K562 (cell line): ENCODE measurements around the gene ZNF804A. TPM values are rescaled to one million over a fixed set of nuclear protein-coding genes. Genes with fewer than 3 reads are reported as not detected.

Experiments
- ATAC-seq: fragments of 200-7000 bp; cut with Tn5 transposase; 3 replicates; pipeline ENCODE4 v1.9.1; 2020; ENCODE audit warnings: moderate library complexity
- BruUV-seq: library from RNA; stranded (reverse); fragments of 400-500 nt; replicated peaks from 2 replicates; lab custom pipeline; 2021; lab: Mats Ljungman, UMichigan
- CTCF ChIA-PET: fragments of 300-600 bp; formaldehyde crosslinking; extraction: SDS; loops from one replicate; lab custom pipeline; 2021; ENCODE audit warnings: low intra/inter-chr PET ratio; lab: Yijun Ruan, JAX
- POLR2A ChIA-PET: fragments of 300-600, 350-650 bp; sonication (Branson Sonifier 250); formaldehyde crosslinking; extraction: SDS; loops from one replicate; lab custom pipeline; 2021; ENCODE audit warnings: antibody characterized with exemption, inconsistent platforms; lab: Yijun Ruan, JAX
- DNase-seq, 4 experiments: peaks; one replicate each; pipeline versions ENCODE4 v3.0.0 to v3.0.0-alpha.2; 2011 to 2018; ENCODE audit warnings: low spot score in 3 of 4, mixed read lengths in 3 of 4; ENCODE audit errors: extremely low read depth in 1 of 4
- FAIRE-seq: peaks from 2 replicates; lab custom pipeline; 2011; peaks lifted over from hg19 to GRCh38; lab: Jason Lieb, UNC
- H2AFZ ChIP-seq: 2 replicates; pipeline ENCODE4 v1.6.0; 2011; ENCODE audit warnings: low read depth, low read length, control low read depth, inconsistent platforms
- H3K27ac ChIP-seq: fragments of 200-600 bp; 3 replicates; pipeline ENCODE4 v1.8.0; 2011; ENCODE audit warnings: low read depth, mild to moderate bottlenecking, control low read depth, inconsistent platforms, low read length, moderate library complexity, mixed read lengths; ENCODE audit errors: extremely low read depth
- H3K27me3 ChIP-seq, 2 experiments: fragments of 300-600 bp in 1 of 2; 2 replicates in 1 of 2; 3 replicates in 1 of 2; pipeline versions ENCODE4 v1.6.0 to v1.8.0; 2011; ENCODE audit warnings: inconsistent platforms in 2 of 2, low read length in 2 of 2, mild to moderate bottlenecking in 1 of 2, mixed read lengths in 1 of 2, moderate library complexity in 1 of 2; ENCODE audit not compliant: control insufficient read depth in 2 of 2, insufficient read depth in 2 of 2
- H3K36me3 ChIP-seq: fragments of 300-600 bp; 3 replicates; pipeline ENCODE4 v1.8.0; 2011; ENCODE audit warnings: mild to moderate bottlenecking, low read length, inconsistent platforms; ENCODE audit not compliant: control insufficient read depth, insufficient read depth
- H3K4me1 ChIP-seq, 2 experiments: fragments of 200-600 bp in 1 of 2; replicated peaks in 1 of 2; 2 replicates in 1 of 2; 3 replicates in 1 of 2; pipeline versions ENCODE4 v1.5.1 to v1.8.0; 2011; ENCODE audit warnings: inconsistent platforms in 2 of 2, low read length in 2 of 2, mild to moderate bottlenecking in 1 of 2, mixed read lengths in 1 of 2, moderate library complexity in 1 of 2; ENCODE audit not compliant: control insufficient read depth in 2 of 2, insufficient read depth in 2 of 2
- H3K4me2 ChIP-seq: 2 replicates; pipeline ENCODE4 v1.6.1; 2011; ENCODE audit warnings: low read length, control low read depth, inconsistent platforms, mixed read lengths; ENCODE audit not compliant: insufficient read depth
- H3K4me3 ChIP-seq: fragments of 200-600 bp; sonication (generic), shearing (Covaris generic); 2 replicates; pipeline ENCODE4 v1.5.1; 2016; ENCODE audit warnings: control low read depth, inconsistent platforms
- H3K79me2 ChIP-seq: fragments of 200-600 bp; 3 replicates; pipeline ENCODE4 v1.8.0; 2011; ENCODE audit warnings: low read length, inconsistent platforms; ENCODE audit not compliant: control insufficient read depth, insufficient read depth
- H3K9ac ChIP-seq, 2 experiments: 2 replicates each; pipeline versions ENCODE4 v1.6.0 to v1.6.1; 2011; ENCODE audit warnings: low read depth in 2 of 2, low read length in 2 of 2, control low read depth in 1 of 2, inconsistent platforms in 1 of 2, mild to moderate bottlenecking in 1 of 2, mixed read lengths in 1 of 2; ENCODE audit not compliant: insufficient read depth in 1 of 2
- H3K9me1 ChIP-seq: one replicate; pipeline ENCODE4 v1.6.0; 2011; ENCODE audit warnings: inconsistent platforms, mild to moderate bottlenecking, low read length, moderate library complexity; ENCODE audit not compliant: control insufficient read depth, insufficient read depth
- H3K9me3 ChIP-seq: replicated peaks from 2 replicates; pipeline ENCODE4 v1.5.1; 2011; ENCODE audit warnings: low read depth, low read length, inconsistent platforms; ENCODE audit not compliant: control insufficient read depth, insufficient read depth
- H4K20me1 ChIP-seq: replicated peaks from 2 replicates; pipeline ENCODE4 v1.6.1; 2011; ENCODE audit warnings: low read length, inconsistent platforms, mixed read lengths; ENCODE audit not compliant: control insufficient read depth, insufficient read depth
- ARID2 ChIP-seq: fragments of 450-650 bp; IDR thresholded peaks from 2 replicates; pipeline ENCODE4 v1.6.1; 2017; ENCODE audit warnings: antibody characterized with exemption, mild to moderate bottlenecking
- CSDE1 ChIP-seq, 2 experiments: fragments of 450-650 bp; IDR thresholded peaks; 2 replicates each; pipeline ENCODE4 v1.6.1; 2016; ENCODE audit warnings: mild to moderate bottlenecking in 1 of 2
- ESRRA ChIP-seq: fragments of 450-650 bp; IDR thresholded peaks from 2 replicates; pipeline ENCODE4 v1.6.1; 2014; ENCODE audit warnings: low read depth, mild to moderate bottlenecking, moderate library complexity, borderline replicate concordance
- IRF9 ChIP-seq: fragments of 450-650 bp; IDR thresholded peaks from 2 replicates; pipeline ENCODE4 v1.6.1; 2016; ENCODE audit warnings: missing biosample characterization, missing genetic modification characterization
- KHSRP ChIP-seq: fragments of 450-650 bp; IDR thresholded peaks from 2 replicates; pipeline ENCODE4 v1.6.1; 2017
- PHF20 ChIP-seq: fragments of 450-650 bp; IDR thresholded peaks from 2 replicates; pipeline ENCODE4 v1.6.1; 2018; ENCODE audit not compliant: partially characterized antibody
- POLR2A ChIP-seq: fragments of 450-650 bp; conservative IDR thresholded peaks from 2 replicates; pipeline ENCODE4 v1.6.1; 2016
- RCOR1 ChIP-seq, 2 experiments: IDR thresholded peaks; 2 replicates each; pipeline ENCODE4 v1.6.1; 2012; ENCODE audit warnings: low read depth in 2 of 2, low read length in 2 of 2, borderline replicate concordance in 1 of 2, improper control_type of control experiment in 1 of 2
- TBP ChIP-seq: optimal IDR thresholded peaks from 2 replicates; pipeline ENCODE3; 2011; ENCODE audit warnings: low read depth, low read length, improper control_type of control experiment
- XRCC5 ChIP-seq: fragments of 200-400 bp; formaldehyde crosslinking; IDR thresholded peaks from 2 replicates; pipeline ENCODE4 v1.6.1; 2017; ENCODE audit warnings: low read depth, mild to moderate bottlenecking, low read length
- ZEB2 ChIP-seq: fragments of 450-650 bp; IDR thresholded peaks from 2 replicates; pipeline ENCODE4 v1.6.1; 2016
- ZNF174 ChIP-seq: fragments of 250-450 bp; sonication (Bioruptor Pico); IDR thresholded peaks from 2 replicates; pipeline ENCODE4 v1.4.0; 2020; ENCODE audit warnings: mild to moderate bottlenecking
- ZNF586 ChIP-seq: fragments of 450-650 bp; formaldehyde crosslinking; conservative IDR thresholded peaks from 2 replicates; pipeline ENCODE4 v1.4.0; 2020; ENCODE audit warnings: mild to moderate bottlenecking, moderate library complexity
- ZNF717 ChIP-seq: fragments of 250-450 bp; sonication (Bioruptor Pico); IDR thresholded peaks from 2 replicates; pipeline ENCODE4 v1.5.0; 2021
- WGBS: fragments of 100-300 bp; shearing (Covaris generic); methylation state at CpG from one replicate; pipeline ENCODE4 v1.1.6; 2016; ENCODE audit warnings: low coverage, mixed read lengths; ENCODE audit not compliant: insufficient coverage; ENCODE audit errors: missing lambda C conversion rate; 5-methylcytosine and 5-hydroxymethylcytosine counted together
- in situ Hi-C: fragments of 300-500 bp; cut with MboI; formaldehyde crosslinking; loops from 4 replicates; pipeline ENCODE4 v1.15.0; 2018; ENCODE audit warnings: inconsistent platforms, mixed read lengths
- intact Hi-C: fragments of 100-400 bp; cut with micrococcal nuclease; formaldehyde crosslinking; loops from 2 replicates; pipeline ENCODE4 v1.14.2; 2022
- polyA plus RNA-seq, 8 experiments: library from polyadenylated mRNA; depleted of rRNA in 4 of 8; stranded (reverse) in 5 of 8; unstranded in 3 of 8; fragments of >200 nt; fragmentation: Nextera tagmentation in 2 of 8; fragmentation: Illumina TruSeq in 1 of 8; extraction: Ambion mirVana in 2 of 8; extraction: Trizol in 1 of 8; gene quantifications; 2 replicates each; pipeline versions ENCODE4 v1.2.1 to v1.2.3, GENCODE V29; 2011 to 2014; ENCODE audit warnings: inconsistent platforms in 1 of 8, missing spikeins in 1 of 8
- total RNA-seq, 7 experiments: library from RNA; depleted of rRNA in 6 of 7; stranded (reverse); fragments of >200 nt in 6 of 7; fragmentation: Illumina TruSeq in 2 of 7; extraction: Trizol in 2 of 7; gene quantifications; 2 replicates each; pipeline versions ENCODE4 v1.2.1 to v1.2.3, GENCODE V29; 2011 to 2021; ENCODE audit warnings: low replicate concordance in 1 of 7
- TF ChIP-seq, protein P1 (sequence below): fragments of 450-650 bp; IDR thresholded peaks from 2 replicates; pipeline ENCODE4 v1.6.1; 2016; ENCODE audit warnings: antibody characterized with exemption
- TF ChIP-seq, protein P2 (sequence below): fragments of 450-650 bp; formaldehyde crosslinking; conservative IDR thresholded peaks from 2 replicates; pipeline ENCODE4 v1.4.0; 2022; ENCODE audit warnings: mild to moderate bottlenecking, missing genetic modification characterization

ZNF804A gene
- total and polyA plus RNA-seq, 9 of the 15 experiments (the other 6 are each of a cell fraction or from before 2014, with no cell fraction given) = 0.01 to 1.2 (median 0.73) TPM

- TF ChIP-seq ESRRA (no peak), ZEB2 (no peak), ARID2 (no peak), ZNF586 (no peak)
- TF ChIP-seq, protein P1, sequence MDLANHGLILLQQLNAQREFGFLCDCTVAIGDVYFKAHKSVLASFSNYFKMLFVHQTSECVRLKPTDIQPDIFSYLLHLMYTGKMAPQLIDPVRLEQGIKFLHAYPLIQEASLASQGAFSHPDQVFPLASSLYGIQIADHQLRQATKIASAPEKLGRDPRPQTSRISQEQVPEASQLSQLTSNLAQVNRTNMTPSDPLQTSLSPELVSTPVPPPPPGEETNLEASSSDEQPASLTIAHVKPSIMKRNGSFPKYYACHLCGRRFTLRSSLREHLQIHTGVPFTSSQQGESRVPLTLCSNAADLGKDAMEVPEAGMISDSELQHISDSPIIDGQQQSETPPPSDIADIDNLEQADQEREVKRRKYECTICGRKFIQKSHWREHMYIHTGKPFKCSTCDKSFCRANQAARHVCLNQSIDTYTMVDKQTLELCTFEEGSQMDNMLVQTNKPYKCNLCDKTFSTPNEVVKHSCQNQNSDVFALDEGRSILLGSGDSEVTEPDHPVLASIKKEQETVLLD = no peak
- TF ChIP-seq, protein P2, sequence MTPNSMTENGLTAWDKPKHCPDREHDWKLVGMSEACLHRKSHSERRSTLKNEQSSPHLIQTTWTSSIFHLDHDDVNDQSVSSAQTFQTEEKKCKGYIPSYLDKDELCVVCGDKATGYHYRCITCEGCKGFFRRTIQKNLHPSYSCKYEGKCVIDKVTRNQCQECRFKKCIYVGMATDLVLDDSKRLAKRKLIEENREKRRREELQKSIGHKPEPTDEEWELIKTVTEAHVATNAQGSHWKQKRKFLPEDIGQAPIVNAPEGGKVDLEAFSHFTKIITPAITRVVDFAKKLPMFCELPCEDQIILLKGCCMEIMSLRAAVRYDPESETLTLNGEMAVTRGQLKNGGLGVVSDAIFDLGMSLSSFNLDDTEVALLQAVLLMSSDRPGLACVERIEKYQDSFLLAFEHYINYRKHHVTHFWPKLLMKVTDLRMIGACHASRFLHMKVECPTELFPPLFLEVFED = no peak
These were observed 137.3 kb downstream of the ZNF804A start (continued) for GRCh38 chr2:184735611-184736010.

DNA sequence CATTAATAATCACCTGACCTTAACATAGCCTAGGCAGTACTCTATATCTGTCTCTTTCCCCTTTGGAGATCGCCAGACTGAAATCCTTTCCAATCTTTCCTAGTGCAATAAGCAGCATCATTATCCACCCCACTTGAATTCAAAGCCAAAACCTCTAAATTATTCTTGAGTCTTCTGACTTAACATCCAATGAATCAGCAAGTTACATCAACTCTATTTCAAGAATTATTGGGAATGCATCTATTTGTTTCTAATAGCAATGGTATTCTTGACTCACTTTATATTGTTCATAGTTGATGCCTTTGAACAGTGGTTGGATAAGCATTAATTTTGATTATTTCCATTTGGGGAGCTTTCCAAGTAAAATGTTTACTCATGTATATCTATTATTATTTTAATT, 144.8 kb downstream of the ZNF804A start:
- BruUV-seq = no TSS peak
- Histone ChIP-seq H3K79me2 (no peaks in the 10 kb centered on the region), H3K4me1 (no peaks in the 10 kb centered on the region), H3K27me3 (no peaks in the 10 kb centered on the region), H3K9me1 (no peaks in the 10 kb centered on the region), H3K9me3 (no peaks in the 10 kb centered on the region), H2AFZ (no peak overlapping the region), H3K4me2 (no peak overlapping the region), H3K4me3 (no peak overlapping the region), H3K9ac (no peak overlapping the region), H3K27ac (no peak overlapping the region), H4K20me1 (no peaks in the 10 kb centered on the region), H3K36me3 (no peaks in the 10 kb centered on the region)
- POLR2A ChIA-PET = no interaction called here
- WGBS = 12% methylated on average over 1 of the region's 1 CpG
- ATAC-seq = no peak
- CTCF ChIA-PET = no interaction called here
- intact Hi-C loops (no loop called here), in situ Hi-C loops (no loop called here)
- DNase-seq = no peak
- FAIRE-seq = no peak
- TF ChIP-seq ZNF717 (CRISPR knock-in tag) (no peak), RCOR1 (IDR thresholded peaks at IDR 0.05; ENCODE audit: borderline replicate concordance in 1 of 2, low read depth in 2 of 2, low read length in 2 of 2) (no peak), TBP (no peak), KHSRP (no peak), XRCC5 (no peak), IRF9 (tag) (no peak), ZNF174 (CRISPR knock-in tag) (no peak), POLR2A (no peak), PHF20 (no peak), CSDE1 (IDR thresholded peaks at IDR 0.05) (no peak)
